CD4-positive, alpha-beta memory T cell (primary cell): ENCODE data around the gene ACVR1. TPM values are rescaled to one million over a fixed set of nuclear protein-coding genes. Genes with fewer than 3 reads are reported as not detected.
A peak's percentile ranks its signal among the peaks of the same experiment; 100 is the strongest.
"Not testable (repeated sequence)": the region's sequence is repeated elsewhere in the genome, so short reads cannot be mapped to it uniquely, and the experiment has no call there.

ENCODE experiments used
- CTCF ChIA-PET: fragments of 350-600 bp; sonication (Branson Sonifier 250); formaldehyde crosslinking; loops from one replicate; lab custom pipeline; 2021; ENCODE audit warnings: inconsistent platforms; ENCODE audit not compliant: partially characterized antibody; lab: Charles Lee
- POLR2A ChIA-PET: fragments of 350-600 bp; sonication (Branson Sonifier 250); formaldehyde crosslinking; loops from one replicate; lab custom pipeline; 2021; ENCODE audit not compliant: partially characterized antibody; lab: Charles Lee
- DNase-seq, 5 donors: peaks; one replicate each; pipeline versions ENCODE4 v3.0.0 to v3.0.0-alpha.2; 2020 to 2022; ENCODE audit warnings: mixed read lengths in 1 of 5
- H3K27ac ChIP-seq: one replicate; pipeline ENCODE4 v1.7.0; 2013; ENCODE audit warnings: low read depth, low read length
- H3K27me3 ChIP-seq: 2 replicates; pipeline ENCODE4 v1.7.0; 2013; ENCODE audit warnings: mild to moderate bottlenecking, low read length, moderate library complexity; ENCODE audit not compliant: insufficient read depth
- H3K36me3 ChIP-seq: 2 replicates; pipeline ENCODE4 v1.7.0; 2013; ENCODE audit warnings: mild to moderate bottlenecking, low read length, moderate library complexity; ENCODE audit not compliant: insufficient read depth
- H3K4me1 ChIP-seq: 2 replicates; pipeline ENCODE4 v1.7.0; 2013; ENCODE audit warnings: mild to moderate bottlenecking, low read length, moderate library complexity; ENCODE audit not compliant: insufficient read depth
- H3K4me3 ChIP-seq, 2 donors: one replicate each; pipeline ENCODE4 v1.7.0; 2013; ENCODE audit warnings: low read length in 2 of 2, mild to moderate bottlenecking in 1 of 2
- H3K9me3 ChIP-seq, 2 donors: one replicate each; pipeline ENCODE4 v1.7.0; 2013; ENCODE audit warnings: low read length in 2 of 2, control low read depth in 1 of 2; ENCODE audit not compliant: control insufficient read depth in 1 of 2
- H3K27ac Mint-ChIP-seq, 7 donors: one replicate each; pipeline ENCODE4 v1.8.0; 2020 to 2021; ENCODE audit warnings: mixed read lengths in 7 of 7, mild to moderate bottlenecking in 6 of 7, inconsistent platforms in 3 of 7, moderate library complexity in 3 of 7
- H3K27me3 Mint-ChIP-seq, 2 donors: one replicate each; pipeline ENCODE4 v1.8.0; 2020 to 2021; ENCODE audit warnings: mixed read lengths in 2 of 2
- H3K36me3 Mint-ChIP-seq, 2 donors: one replicate each; pipeline ENCODE4 v1.8.0; 2020 to 2021; ENCODE audit warnings: mixed read lengths in 2 of 2, inconsistent platforms in 1 of 2, mild to moderate bottlenecking in 1 of 2
- H3K4me1 Mint-ChIP-seq, 4 donors: one replicate each; pipeline ENCODE4 v1.8.0; 2020 to 2021; ENCODE audit warnings: mixed read lengths in 4 of 4, mild to moderate bottlenecking in 1 of 4
- H3K4me3 Mint-ChIP-seq, 8 donors: one replicate each; pipeline ENCODE4 v1.8.0; 2020 to 2021; ENCODE audit warnings: mixed read lengths in 8 of 8, mild to moderate bottlenecking in 7 of 8, moderate library complexity in 6 of 8, inconsistent platforms in 3 of 8
- H3K9me3 Mint-ChIP-seq, 8 donors: one replicate each; pipeline ENCODE4 v1.8.0; 2020 to 2021; ENCODE audit warnings: mixed read lengths in 8 of 8, mild to moderate bottlenecking in 5 of 8, inconsistent platforms in 3 of 8, moderate library complexity in 1 of 8
- intact Hi-C: fragments of 100-400 bp; cut with micrococcal nuclease; formaldehyde crosslinking; loops from one replicate; pipeline ENCODE4 v1.15.1; 2023
- polyA plus RNA-seq, 2 donors: library from polyadenylated mRNA; unstranded; fragments of 300-500 nt; fragmentation: Illumina TruSeq; gene quantifications; one replicate each; pipeline ENCODE4 v1.2.3, GENCODE V29; 2021
- total RNA-seq, 2 experiments: library from RNA; stranded (reverse); gene quantifications; one replicate each; pipeline ENCODE4 v1.2.3, GENCODE V29; 2021

Gene ACVR1
- total and polyA plus RNA-seq, 4 experiments from 2014 or later, result 16.1 to 31.9 (median 25.1) TPM

- intact Hi-C loops, H3K4me1 ChIP-seq, H3K27ac ChIP-seq, H3K36me3 ChIP-seq, H3K27me3 ChIP-seq, H3K4me3 Mint-ChIP-seq, DNase-seq, H3K9me3 ChIP-seq, H3K9me3 Mint-ChIP-seq, H3K36me3 Mint-ChIP-seq, H3K27me3 Mint-ChIP-seq, H3K4me3 ChIP-seq, H3K27ac Mint-ChIP-seq: not testable (repeated sequence)
- CTCF ChIA-PET, result interaction anchor here (1.6 to 1.7 kb wide), 2 partner anchors 8 to 14 kb away, joined by 6 to 7 read pairs; partner anchors contain the start of gene ACVR1
- H3K4me1 Mint-ChIP-seq, result peaks cover 2 to 12% (median 5%) of the 10 kb centered on the region in 4 donors
- POLR2A ChIA-PET, result interaction anchor here (0.8 to 1.3 kb wide), 2 partner anchors 8 to 109 kb away, joined by 3 to 6 read pairs; no protein-coding TSS in a partner anchor
Measured at GRCh38 chr2:157884533-157884932, 8.4 kb upstream of the ACVR1 start.

- ChIA-PET CTCF (interaction anchor here (2.4 kb wide), 1 partner anchor 18 kb away, joined by 9 read pairs; no protein-coding TSS in a partner anchor), POLR2A (no interaction called here)
- Mint-ChIP-seq H3K9me3 (no peaks in the 10 kb centered on the region), H3K36me3 (peaks cover 0 to 6% of the 10 kb centered on the region in 2 donors), H3K27me3 (no peaks in the 10 kb centered on the region), H3K4me3 (no peak overlapping the region), H3K4me1 (peaks cover 20 to 29% (median 25%) of the 10 kb centered on the region in 4 donors), H3K27ac (no peak overlapping the region)
- Histone ChIP-seq H3K4me3 (no peak overlapping the region), H3K9me3 (no peaks in the 10 kb centered on the region), H3K27ac (no peak overlapping the region), H3K27me3 (no peaks in the 10 kb centered on the region), H3K4me1 (peaks cover 31% of the 10 kb centered on the region), H3K36me3 (peaks cover 4% of the 10 kb centered on the region)
- no peak for DNase-seq
- intact Hi-C loops, result no loop called here
Measured at GRCh38 chr2:157880927-157881326, 4.8 kb upstream of the ACVR1 start.

DNA sequence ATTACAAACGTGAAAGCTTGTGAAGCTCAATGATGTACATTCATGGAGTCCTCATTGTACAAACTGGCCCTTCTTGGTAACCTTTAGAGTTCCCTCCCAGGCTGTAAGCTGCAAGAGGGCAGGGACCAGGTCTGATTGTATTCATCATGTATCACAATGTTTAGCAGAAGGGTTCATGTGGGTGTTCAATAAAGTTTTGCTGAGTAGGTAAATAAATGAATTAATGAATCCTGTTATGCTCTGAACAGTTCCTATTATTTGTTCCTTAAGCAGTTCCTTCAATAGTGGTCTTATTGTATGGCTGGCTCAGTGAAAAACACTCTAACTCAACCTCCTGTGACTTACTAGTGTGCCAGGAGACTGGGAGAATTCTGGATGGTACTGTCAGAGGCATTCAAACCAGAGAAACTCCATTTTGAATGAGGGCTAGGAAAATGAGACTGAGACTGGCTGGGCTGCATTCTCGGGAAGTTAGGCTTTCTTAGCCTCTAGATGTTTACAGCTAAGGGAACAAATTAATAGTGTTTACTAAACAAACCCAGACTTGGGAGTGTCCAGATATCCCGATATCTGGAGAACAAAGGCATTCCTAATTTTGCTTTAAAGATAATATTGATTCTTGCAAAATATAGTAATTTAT, 1.8 kb upstream of the ACVR1 start:
- Histone ChIP-seq H3K4me1 (peaks cover 55% of the 10 kb centered on the region), H3K27ac (no peak overlapping the region), H3K36me3 (peaks cover 4% of the 10 kb centered on the region), H3K27me3 (no peaks in the 10 kb centered on the region), H3K4me3 (no peak overlapping the region), H3K9me3 (no peaks in the 10 kb centered on the region)
- Mint-ChIP-seq H3K27me3 (no peaks in the 10 kb centered on the region), H3K27ac (peak overlapping the region in 5 of 7 donors; percentile 18 to 87 (median 49)), H3K9me3 (no peaks in the 10 kb centered on the region), H3K4me1 (peaks cover 37 to 52% (median 44%) of the 10 kb centered on the region in 4 donors), H3K4me3 (peak overlapping the region; percentile 81 to 91 (median 88)), H3K36me3 (peaks cover 0 to 14% of the 10 kb centered on the region in 2 donors)
- CTCF ChIA-PET, result interaction anchor here (1.3 to 4.7 kb wide), 8 partner anchors 10 to 31 kb away, joined by 3 to 39 read pairs (median 10); no protein-coding TSS in a partner anchor
- DNase-seq, result no peak
- intact Hi-C loops, result loop anchor here (5.0 to 10.0 kb wide), 5 partner anchors 96 to 1834 kb away; partner anchors contain the start of genes CCDC148, MARCHF7, NR4A2 and PKP4
- POLR2A ChIA-PET, result interaction anchor here (2.0 to 7.3 kb wide), 3 partner anchors 17 to 1544 kb away, joined by 7 to 308 read pairs (median 11); partner anchors contain the start of gene CYTIP

DNA sequence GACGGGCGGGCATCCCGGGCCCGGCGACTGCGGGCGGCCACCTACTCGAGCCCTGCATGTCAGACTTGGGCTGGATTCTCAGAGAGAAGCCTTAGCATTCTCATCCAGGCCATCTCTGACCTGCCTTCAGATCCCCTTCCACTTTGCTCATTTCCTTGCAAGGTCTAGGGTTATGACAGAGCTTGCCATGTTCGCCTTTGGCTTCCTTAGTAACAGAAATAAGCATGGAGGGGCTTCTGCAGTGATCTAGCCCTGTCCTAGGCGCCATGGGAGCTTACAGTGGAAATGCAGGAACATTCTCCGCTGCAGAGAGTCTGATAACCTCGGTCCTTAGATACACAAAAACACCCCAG, 632 bp upstream of the ACVR1 start:
- intact Hi-C loops, result loop anchor here (1.0 to 10.0 kb wide), 7 partner anchors 21 to 1836 kb away; partner anchors contain the start of genes ACVR1C, CCDC148, MARCHF7 and NR4A2
- H3K4me1 ChIP-seq, result peaks cover 66% of the 10 kb centered on the region
- H3K27ac ChIP-seq, result peak overlapping the region; percentile 66
- H3K9me3 ChIP-seq, result no peaks in the 10 kb centered on the region
- peaks cover 4% of the 10 kb centered on the region for H3K36me3 ChIP-seq
- Mint-ChIP-seq H3K9me3 (no peaks in the 10 kb centered on the region), H3K4me1 (peaks cover 41 to 63% (median 55%) of the 10 kb centered on the region in 4 donors), H3K36me3 (peaks cover 0 to 14% of the 10 kb centered on the region in 2 donors), H3K4me3 (peak overlapping the region; percentile 81 to 91 (median 88)), H3K27me3 (no peaks in the 10 kb centered on the region), H3K27ac (peak overlapping the region; percentile 33 to 90 (median 65))
- ChIA-PET POLR2A (interaction anchor here (0.5 to 7.3 kb wide), 23 partner anchors 9 to 1836 kb away, joined by 3 to 308 read pairs (median 3); partner anchors contain the start of genes CYTIP and MARCHF7), CTCF (interaction anchor here (0.8 to 4.7 kb wide), 14 partner anchors 8 to 103 kb away, joined by 3 to 39 read pairs (median 8); no protein-coding TSS in a partner anchor)
- peak in 1 of 5 donors; percentile 42 for DNase-seq
- H3K27me3 ChIP-seq, result no peaks in the 10 kb centered on the region
- H3K4me3 ChIP-seq, result peak overlapping the region; percentile 53 to 74

- Mint-ChIP-seq H3K27me3 (no peaks in the 10 kb centered on the region), H3K4me3 (peak overlapping the region; percentile 94 to 100 (median 96)), H3K27ac (peak overlapping the region; percentile 88 to 96 (median 93)), H3K9me3 (no peaks in the 10 kb centered on the region), H3K36me3 (peaks cover 0 to 14% of the 10 kb centered on the region in 2 donors), H3K4me1 (peaks cover 50 to 74% (median 65%) of the 10 kb centered on the region in 4 donors)
- Histone ChIP-seq H3K27ac (peak overlapping the region; percentile 66), H3K27me3 (no peaks in the 10 kb centered on the region), H3K9me3 (no peaks in the 10 kb centered on the region), H3K4me3 (peak overlapping the region; percentile 74 to 76), H3K36me3 (peaks cover 4% of the 10 kb centered on the region), H3K4me1 (peaks cover 77% of the 10 kb centered on the region)
- intact Hi-C loops, result loop anchor here (1.0 to 10.0 kb wide), 7 partner anchors 22 to 1837 kb away; partner anchors contain the start of genes ACVR1C, CCDC148, MARCHF7 and NR4A2
- POLR2A ChIA-PET, result interaction anchor here (0.6 to 7.3 kb wide), 15 partner anchors 8 to 1837 kb away, joined by 3 to 308 read pairs (median 3); partner anchors contain the start of genes CYTIP and MARCHF7
- DNase-seq, result peak in 4 of 5 donors; percentile 62 to 71 (median 64)
- CTCF ChIA-PET, result interaction anchor here (1.0 to 4.7 kb wide), 10 partner anchors 8 to 246 kb away, joined by 3 to 39 read pairs (median 10); no protein-coding TSS in a partner anchor
Measured at GRCh38 chr2:157875641-157876065, 477 bp downstream of the ACVR1 start.

GRCh38 chr2:157874997-157875640, 1.0 kb downstream of the ACVR1 start:
- H3K4me1 Mint-ChIP-seq, result peaks cover 55 to 80% (median 69%) of the 10 kb centered on the region in 4 donors
- H3K4me3 Mint-ChIP-seq, result peak overlapping the region; percentile 94 to 100 (median 96)
- peak overlapping the region; percentile 55 for H3K27ac ChIP-seq
- intact Hi-C loops, result loop anchor here (5.0 to 10.0 kb wide), 5 partner anchors 93 to 1837 kb away; partner anchors contain the start of genes CCDC148, MARCHF7, NR4A2 and PKP4
- H3K4me3 ChIP-seq, result peak overlapping the region; percentile 65 to 76
- H3K36me3 Mint-ChIP-seq, result peaks cover 0 to 14% of the 10 kb centered on the region in 2 donors
- DNase-seq, result peak in 4 of 5 donors; percentile 9 to 47 (median 21)
- peaks cover 4% of the 10 kb centered on the region for H3K36me3 ChIP-seq
- no peaks in the 10 kb centered on the region for H3K27me3 Mint-ChIP-seq
- H3K27ac Mint-ChIP-seq, result peak overlapping the region; percentile 88 to 96 (median 93)
- CTCF ChIA-PET, result interaction anchor here (1.0 to 4.7 kb wide), 7 partner anchors 13 to 246 kb away, joined by 3 to 39 read pairs (median 10); no protein-coding TSS in a partner anchor
- peaks cover 80% of the 10 kb centered on the region for H3K4me1 ChIP-seq
- no peaks in the 10 kb centered on the region for H3K27me3 ChIP-seq
- H3K9me3 Mint-ChIP-seq, result no peaks in the 10 kb centered on the region
- H3K9me3 ChIP-seq, result no peaks in the 10 kb centered on the region
- POLR2A ChIA-PET, result interaction anchor here (0.6 to 7.3 kb wide), 8 partner anchors 7 to 1837 kb away, joined by 3 to 308 read pairs (median 4); partner anchors contain the start of gene MARCHF7
